Embryonic facial prominence (tissue), 1 donor: ENCODE results near the gene UNC13C.

Experiments
- DNase-seq: peaks from one replicate; pipeline ENCODE4 v3.0.0-alpha.2; 2016; ENCODE audit errors: extremely low spot score

Gene UNC13C

DNA sequence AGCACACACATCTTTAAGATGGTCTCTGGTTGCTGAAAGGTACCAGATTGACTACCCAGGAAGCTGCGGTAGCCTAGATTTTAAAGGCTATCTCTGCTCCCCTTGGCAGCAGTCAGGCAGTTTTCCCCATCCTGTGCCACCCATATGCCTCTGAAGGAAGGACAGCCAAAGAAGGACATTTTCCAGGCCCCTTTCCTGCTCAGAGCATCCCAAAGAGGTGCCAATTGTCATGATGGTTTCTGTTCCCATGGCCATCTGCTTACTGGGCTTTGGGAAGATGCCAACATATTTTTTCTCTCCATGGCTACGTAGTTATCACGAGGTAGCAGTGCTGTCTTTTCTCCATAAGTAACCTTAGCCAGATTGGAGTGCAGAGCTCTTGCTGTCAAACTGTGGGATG lies 39.7 kb downstream of the UNC13C start:
- no peak for DNase-seq

DNA sequence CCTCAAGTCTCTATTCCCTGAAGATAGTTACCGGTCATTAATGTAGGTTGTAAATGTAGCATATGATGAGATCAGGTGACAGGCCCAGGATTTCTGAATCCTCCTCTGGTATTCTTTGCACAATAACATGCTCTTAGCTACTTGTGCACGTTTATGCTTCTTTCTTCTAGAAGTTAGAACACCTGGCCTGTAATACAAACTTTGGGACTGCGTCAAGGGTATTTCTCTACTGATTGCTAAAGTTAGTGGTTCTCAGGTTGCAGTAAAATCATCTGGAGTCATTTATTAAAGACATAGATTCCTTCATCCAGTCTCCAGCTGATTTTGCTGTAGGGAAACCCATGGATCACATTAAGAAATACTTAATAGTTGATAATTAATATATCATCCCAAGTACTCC lies 48.0 kb downstream of the UNC13C start:
- no peak for DNase-seq

DNA sequence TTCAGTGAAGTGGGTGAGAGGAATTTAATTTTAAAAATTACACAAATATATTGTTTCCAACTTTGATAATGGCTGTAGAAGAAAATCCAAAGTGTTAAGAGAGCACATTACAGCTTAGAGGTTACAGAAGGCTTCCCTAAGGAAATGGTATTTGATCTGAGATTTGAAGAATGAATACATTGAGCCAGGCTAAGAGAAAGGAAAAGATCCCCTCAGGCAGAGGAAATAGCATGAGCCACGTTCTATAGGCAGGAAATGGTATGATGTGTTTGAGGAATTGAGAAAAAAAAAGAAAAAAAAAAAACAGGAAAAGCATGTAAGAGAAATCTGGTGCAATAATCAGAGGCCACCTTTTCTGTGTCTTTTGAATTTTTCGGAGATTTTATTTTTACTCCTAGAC lies 48.6 kb downstream of the UNC13C start:
- DNase-seq: no peak

DNA sequence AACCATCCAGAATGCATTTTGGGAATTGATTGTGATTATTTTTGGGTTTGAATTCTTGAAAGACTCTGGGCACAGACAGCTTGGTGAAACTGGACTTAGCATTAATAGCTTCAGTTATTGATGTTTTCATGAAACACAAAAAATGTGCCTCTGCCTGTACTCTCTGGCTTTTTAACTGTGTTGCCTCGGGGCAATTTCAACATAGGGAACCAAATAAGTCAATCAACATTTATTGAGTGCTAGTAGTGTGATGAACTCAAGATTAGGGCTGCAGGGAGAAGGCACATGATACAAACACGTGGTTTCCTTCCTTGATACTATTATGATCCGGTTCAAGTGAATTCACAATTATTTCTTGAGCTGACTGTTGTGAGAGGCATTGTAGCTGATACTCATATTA lies 50.8 kb downstream of the UNC13C start:
- DNase-seq: no peak

DNA sequence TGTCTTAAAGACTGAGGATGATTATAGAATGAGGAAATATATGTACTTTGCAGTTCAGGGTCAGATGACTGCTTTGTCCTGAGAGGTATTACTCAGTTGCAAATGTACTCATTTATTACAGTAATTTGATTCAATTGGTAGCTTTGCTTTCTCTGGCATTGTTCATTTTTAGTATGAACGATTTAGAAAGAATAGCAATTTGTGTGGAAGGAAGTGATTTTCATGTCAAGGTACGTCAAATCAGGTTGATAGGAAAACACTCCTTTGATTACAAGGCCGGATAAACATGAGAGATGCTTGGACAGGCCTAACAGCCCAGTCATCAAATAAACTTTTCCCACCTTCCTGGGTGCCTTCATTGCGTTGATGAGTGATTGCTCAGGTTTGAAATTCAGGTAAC lies 53.8 kb downstream of the UNC13C start:
- DNase-seq: no peak

DNA sequence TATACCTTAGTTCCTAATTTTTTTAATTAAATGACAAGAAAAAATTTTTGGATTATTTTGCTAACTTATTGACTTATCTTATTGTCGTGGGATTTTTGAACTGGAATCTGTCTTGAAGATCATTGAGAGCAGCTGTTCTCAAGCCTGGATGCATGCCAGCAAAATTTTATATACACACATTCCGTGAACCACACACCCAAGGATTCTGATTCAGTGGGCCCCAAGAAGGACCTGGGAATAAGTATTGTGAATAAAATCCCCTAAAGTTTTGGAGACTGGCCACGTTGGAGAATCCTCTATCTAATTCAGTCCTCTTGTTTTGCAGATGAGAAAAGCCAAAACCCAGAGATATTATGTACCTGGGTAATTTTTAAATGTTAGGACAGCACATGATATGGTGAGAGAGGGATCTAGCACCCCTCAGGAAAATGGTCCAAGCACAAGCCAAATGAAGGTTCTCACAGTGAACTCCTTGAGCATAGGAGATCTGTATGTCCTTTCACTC lies 55.2 kb downstream of the UNC13C start:
- DNase-seq: no peak

DNA sequence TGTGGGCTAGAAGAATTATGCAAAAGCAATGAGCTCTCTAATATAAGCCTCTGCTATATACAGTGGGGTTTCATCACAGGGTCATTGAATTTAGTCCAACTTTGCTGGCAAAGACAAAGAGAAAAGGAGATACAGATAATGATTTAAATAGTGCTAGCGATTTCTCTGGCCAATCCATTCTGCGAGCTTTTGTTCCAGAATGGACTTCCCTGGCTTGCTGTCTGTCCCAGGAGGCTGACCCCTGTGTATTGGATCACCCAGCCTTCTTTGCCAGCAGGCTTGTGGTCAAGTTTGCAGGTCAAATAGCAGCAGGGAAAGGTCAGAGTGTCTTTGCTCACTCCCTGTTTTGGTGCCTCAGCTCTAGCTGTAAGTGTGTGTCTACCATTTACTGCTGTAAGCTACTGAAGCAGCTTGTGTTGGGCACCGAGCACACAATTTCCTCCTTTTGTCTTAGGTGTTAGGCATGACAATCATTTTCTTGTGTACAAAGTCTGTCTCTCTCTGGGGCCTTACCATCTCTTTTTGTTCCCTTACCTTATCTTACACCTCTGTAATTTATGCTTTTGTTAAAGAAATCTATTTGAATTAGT lies 55.7 kb downstream of the UNC13C start:
- no peak for DNase-seq

DNA sequence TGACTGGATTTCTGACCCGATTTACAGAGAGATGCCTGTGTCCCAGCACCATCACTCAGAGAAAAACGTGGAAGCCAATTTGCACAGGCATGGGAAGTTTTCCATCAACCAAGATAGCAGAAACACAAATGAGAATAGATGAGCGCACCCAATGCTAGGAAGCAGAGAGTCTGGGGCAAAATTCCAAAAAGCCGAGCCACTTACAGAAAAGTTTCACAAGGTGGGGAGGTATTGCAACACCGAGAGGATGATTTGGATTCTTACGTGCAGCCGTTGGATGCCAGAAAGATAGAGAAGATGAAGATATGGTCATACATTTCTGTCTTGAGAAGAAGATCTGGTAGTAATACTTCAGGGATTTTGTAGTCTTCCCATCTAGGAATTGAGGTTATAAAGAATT lies 57.4 kb downstream of the UNC13C start:
- DNase-seq: no peak

DNA sequence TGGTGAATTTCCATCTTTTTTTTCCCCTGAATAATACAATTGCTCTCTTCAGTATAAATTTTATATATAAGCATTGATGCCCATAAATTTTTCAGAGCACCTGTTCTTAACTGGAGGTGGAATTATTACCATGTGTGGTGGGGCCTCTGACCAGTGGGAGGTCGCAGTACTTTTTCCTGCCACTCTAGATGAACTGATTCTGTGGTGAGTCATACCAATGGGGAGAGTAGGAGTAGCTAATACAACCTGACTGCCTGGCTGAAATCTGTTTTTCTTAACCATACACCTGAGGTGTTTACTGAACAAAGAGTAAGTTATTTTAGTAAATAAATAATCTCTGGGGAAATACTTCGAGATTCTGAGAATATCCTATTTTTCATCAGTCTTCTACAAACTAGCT lies 67.2 kb downstream of the UNC13C start:
- DNase-seq: no peak

DNA sequence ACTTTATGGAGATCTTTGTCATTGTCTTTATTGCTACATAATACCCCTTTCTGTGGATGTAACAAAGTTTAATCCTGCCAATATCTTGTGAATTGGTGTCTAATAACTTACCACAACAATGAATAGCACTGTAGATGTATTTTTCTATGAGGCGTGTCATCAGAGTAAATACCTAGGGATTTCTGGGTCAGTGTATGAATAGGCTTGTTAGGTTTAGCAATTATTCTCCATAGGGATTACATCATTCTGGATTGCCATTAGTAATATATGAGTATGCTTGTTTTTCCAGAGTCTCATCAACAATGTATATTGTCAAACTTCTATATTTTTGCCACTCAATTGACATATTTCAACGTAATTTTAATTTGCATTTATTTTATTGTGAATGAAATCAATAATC lies 67.9 kb downstream of the UNC13C start:
- no peak for DNase-seq

DNA sequence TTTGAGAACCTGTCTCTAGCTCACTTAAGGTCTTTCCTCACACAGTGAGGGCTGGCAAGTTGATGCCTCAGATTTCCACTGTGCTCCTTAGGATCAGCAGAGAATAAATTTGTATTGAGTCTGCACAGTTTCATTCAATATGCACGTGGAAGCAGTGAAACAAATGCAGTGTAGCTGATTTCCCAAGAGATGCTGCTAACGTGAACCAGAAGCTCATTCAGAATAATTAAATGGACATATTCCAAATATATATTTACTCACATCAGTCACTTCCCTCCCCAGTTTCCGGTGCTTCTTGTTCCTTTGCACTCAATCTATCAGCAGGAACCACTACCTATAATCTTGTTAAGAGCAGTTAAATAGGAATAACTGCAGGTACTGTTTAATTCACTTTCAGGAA lies 86.1 kb downstream of the UNC13C start:
- no peak for DNase-seq

DNA sequence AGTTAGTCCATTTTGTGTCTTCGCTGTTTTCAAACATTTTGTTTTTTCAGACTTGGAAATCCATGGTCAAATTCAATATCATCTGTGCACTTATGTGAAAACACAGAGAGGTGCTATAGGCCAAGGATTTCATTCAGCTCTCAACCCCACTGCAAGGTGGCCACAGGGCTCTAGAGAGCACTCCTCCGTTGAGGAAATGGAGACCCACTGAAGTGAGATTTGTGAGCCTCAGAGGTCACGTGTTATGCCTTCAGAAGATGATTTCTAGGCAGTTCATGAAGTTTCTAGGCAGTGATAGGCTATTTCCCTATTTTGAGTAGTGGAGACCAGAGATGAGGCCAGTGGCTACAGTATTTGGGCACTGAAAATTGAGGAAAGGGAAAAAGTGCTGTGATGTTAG lies 88.2 kb downstream of the UNC13C start:
- no peak for DNase-seq

DNA sequence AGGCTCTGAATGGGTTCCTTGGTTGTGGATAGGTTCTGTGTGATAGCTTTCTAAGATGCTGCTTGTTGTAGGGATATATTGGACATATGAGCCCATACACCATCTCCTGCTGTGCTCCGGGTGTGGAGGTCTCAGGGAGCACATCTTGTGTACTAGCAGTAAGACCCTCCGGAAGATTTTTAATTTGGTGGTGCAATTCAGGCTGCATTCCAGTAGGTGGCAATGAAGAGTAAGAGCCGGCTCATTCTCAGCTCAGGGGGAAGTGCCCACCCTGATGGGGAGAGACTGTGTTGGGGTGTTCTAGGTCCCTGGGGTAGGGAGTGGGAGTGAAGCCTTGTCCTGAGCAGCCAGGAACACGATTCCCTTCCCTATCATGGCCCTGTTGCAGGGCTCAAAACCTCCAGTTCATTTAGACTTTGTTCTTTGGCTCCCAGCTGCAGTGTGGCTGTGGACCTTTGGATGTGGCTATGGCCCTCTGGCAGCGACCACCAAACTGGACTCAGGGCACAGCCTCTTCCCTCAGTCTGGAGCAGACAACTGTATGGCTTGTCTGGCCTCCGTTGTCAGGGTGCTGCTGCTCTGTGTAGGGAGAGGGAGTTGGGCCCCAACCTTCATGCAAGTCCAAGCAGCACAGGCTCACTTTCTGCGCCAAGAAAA lies 104.7 kb downstream of the UNC13C start:
- no peak for DNase-seq

DNA sequence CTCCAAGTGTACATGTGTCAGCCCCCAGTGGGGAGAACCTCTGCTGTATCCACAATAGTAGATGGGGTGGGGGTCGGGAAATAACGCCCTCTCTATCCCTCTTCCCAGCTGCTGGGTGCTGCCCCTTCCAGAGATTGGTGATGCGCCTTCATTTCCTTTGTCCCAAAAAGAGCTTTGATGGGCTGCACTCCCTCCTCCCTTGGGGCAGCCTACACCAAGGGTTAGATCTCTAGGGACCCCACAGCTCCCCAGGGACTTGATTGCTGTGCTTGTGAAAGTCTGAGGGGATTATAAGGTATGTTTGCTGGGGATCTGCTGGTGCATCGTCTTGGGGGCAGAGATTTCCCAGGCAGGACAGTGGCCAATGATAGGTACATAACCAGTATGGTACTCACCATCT lies 105.3 kb downstream of the UNC13C start:
- DNase-seq: no peak

DNA sequence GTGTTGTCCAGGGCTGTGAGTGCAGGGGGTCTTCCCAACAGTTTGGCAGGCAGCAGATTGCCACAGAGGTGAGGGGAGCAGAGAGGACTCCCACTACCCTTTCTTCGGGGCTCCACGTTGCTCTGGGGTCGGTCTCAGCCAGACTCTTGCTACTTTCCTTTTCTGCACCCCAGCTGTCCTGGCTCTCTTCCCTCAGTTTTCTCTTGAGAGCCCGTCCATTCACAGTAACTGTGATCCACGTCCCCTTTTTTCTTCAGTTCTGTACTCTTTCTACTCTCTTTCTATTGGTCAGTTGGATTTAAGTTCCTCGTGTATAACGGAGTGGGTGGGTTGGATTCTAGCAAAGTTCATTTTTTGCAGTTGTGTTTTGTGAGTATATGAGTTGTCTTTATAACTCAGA lies 105.8 kb downstream of the UNC13C start:
- no peak for DNase-seq

DNA sequence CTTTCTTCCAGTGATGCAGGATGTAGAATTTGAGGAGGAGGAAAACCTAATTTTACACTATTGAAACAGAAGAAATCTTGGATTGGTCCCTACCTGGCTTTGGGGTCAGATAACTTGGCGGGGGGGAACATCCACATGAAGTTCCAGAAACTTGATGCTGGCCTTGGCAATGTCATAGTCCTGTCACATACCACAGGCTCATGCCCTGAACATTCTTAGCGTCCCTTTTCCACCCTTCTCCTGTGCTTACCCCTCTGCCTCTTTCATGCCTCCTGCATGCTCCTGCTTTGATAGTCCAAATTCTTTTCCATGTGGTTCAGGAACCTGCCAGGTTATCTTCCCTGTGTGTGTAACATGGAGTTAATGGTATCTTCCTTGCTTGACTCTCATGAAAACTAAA lies 110.6 kb downstream of the UNC13C start:
- DNase-seq: no peak

DNA sequence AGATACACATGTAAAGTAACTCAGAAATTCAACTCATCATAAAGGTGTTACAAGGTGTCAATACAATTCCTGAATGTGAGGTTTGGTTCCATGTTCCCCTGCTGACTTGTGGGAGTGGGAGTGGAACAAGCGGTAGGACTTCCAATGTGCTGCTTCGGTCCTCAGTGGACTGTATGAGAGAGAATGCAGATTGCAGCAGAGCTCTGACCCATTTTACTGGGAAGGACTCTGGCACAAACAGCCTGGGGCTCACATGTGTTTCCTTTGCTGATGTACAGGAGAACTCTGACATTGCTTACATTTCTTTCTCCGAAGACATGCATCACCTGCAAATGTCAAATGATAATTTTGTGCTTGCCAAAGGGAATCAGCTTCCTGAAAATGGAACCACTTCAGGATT lies 111.5 kb downstream of the UNC13C start:
- DNase-seq: no peak

DNA sequence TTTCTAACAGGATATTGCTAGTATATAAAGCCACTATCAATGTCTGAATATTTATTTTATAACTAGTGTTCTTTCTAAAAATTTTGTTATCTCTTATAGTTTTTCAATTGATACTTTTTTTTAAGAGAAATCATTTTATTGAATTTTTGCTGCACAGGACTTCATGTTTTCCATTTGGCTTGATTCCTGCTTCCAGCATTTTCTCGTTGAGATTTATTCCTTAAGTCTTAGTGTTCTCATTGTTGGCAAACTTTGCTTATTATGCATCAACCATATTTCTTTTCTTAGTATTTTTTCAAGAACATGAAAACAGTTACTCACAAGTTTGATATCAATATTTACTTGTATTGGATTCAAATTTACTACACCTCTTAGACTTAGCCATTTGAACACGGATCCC lies 113.4 kb downstream of the UNC13C start:
- no peak for DNase-seq

DNA sequence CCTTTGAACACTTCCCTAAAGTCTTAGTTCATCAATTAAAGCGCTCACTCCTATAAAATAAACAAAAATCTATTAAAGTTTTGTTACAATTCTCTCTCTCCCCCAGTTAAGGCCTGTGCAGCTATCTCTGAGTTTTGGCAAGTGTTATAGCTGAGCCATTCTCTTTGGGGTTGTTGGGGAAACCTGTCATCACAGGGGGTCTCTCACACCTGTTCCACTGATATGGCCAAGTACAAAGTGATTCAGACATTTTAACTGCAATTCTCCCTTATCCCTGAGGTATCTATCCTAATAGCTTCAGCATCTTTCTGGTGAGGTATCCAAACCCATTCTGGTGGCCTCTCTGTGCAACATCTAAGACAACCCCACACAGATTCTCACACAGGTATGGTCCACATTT lies 116.4 kb downstream of the UNC13C start:
- DNase-seq: no peak

DNA sequence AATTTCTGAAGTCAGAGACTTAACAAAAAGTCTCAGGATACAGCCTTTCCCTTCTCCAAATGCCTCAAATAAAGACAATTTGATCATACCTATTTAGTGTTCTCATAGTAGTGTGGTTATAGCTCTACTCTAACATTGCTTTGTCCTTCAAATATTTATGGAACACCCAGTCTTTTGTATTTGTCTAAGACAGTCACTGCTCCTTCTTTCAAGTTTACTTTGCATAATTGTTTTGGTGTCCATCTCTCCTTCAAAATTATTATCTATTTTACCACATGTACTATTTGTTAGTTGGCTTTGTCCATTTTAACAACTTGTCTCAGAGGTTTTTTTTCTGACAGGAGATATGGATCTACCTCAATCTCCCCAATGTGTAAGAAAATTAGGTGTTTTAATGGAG lies 118.8 kb downstream of the UNC13C start:
- no peak for DNase-seq

DNA sequence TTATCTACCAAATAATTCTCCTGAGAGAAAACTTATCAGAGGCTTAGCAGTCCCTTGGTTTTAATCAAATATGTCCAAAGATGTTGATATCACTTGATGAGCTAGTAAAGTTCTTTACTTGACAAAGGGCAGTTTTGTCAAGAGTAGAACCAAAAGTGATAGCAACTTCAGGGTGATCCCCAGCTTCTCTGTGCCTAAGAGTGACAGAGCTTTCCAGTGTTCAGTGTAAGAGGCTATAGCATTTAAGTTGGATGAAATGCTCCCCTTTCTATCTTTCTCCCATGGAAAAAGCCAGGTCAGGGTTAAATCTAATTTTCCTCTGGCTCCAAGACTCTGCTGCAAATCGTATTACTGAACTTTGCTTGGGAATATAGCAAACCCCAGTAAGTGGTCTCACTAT lies 120.8 kb downstream of the UNC13C start:
- no peak for DNase-seq

DNA sequence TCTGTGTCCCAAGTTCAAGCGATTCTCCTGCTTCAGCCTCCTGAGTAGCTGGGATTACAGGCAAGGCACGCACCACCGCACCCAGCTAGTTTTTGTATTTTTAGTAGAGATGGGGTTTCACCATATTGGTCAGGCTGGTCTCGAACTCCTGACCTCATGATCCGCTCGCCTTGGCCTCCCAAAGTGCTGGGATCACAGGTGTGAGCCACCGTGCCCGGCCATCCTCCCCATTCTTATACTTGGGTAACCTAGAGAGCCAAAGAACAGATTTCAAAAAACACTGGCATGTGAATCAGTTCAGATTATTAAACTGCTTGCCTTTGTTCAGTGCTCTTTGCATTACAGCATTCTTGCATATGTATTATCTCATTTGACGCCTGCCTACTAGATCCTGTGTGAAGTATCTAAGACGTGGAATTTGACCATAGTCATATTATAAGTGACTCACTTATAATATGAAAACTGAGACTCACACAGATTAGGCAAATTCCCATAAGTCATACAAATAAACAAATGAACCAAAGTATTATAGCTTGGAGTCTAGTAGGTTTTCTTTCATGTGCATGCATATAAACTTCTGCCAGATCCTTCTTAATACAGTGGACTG lies 123.5 kb downstream of the UNC13C start:
- DNase-seq: no peak

DNA sequence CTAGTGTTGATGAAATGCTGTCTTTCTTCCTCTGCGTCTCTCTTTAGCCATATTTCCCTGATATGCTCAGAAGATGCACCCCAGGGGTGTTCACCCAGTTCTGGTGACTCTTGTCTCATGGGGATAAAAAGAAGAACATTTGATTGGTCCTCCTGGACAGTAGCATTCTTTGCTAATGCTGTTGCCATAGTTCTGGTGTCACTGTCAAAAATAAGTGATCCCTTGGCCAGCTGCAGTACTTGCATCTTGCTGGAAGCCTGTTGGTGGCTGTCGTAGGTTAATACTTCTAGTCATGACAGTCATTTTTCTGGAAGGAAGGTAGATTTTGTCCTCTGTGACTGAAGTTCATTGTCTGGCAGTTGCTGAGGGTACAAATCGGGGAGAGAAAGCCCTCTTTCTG lies 124.5 kb downstream of the UNC13C start:
- no peak for DNase-seq

DNA sequence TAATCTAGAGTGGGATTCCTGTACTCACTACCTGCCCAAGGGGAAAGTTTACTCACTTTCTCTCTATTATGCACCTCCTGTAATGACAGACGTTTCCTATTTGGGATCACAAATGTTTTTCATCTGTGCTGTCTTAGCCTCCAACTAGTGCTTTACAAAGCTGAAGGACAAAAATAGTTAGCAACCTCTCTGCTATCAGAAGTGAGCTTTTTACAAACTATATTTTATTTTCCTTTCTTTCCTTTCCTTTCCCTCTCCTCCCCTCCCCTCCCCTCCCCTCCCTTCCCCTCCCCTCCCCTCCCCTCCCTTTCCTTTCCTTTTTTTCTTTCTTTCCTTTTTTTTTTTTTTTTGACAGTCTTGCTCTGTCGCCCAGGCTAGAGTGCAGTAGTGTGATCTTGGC lies 130.8 kb downstream of the UNC13C start:
- no peak for DNase-seq
